ENCODE results near the gene IGSF21. TPM values are rescaled to one million over a fixed set of nuclear protein-coding genes. Genes with fewer than 3 reads are reported as not detected.

IGSF21 gene
- total and polyA plus RNA-seq, 2 of the 8 experiments (the other 6 are each of a cell fraction or from before 2014, with no cell fraction given) = 22.5 to 28.5 TPM

GRCh38 chr1:18256282-18257235 is 149.0 kb downstream of the IGSF21 start (continued):
- peak; percentile 45; the same call in 1 of the 2 replicates for TF ChIP-seq GABPA (IDR thresholded peaks at IDR 0.05; ENCODE audit: borderline replicate concordance, insufficient read depth, low read length)
- no peak for TF ChIP-seq HDAC6 (IDR thresholded peaks at IDR 0.05; ENCODE audit: low read depth, low read length)
- TF ChIP-seq EP300 (IDR thresholded peaks at IDR 0.05; ENCODE audit: borderline replicate concordance in 1 of 2, low read depth in 2 of 2, low read length in 2 of 2) = no peak
- TF ChIP-seq CHD1 (IDR thresholded peaks at IDR 0.05; ENCODE audit: low read depth, low read length) = no peak
- TF ChIP-seq E2F6 (IDR thresholded peaks at IDR 0.05) = no peak
- TF ChIP-seq KDM5A (IDR thresholded peaks at IDR 0.05; ENCODE audit: low read length) = no peak
- TF ChIP-seq SAP30 (IDR thresholded peaks at IDR 0.05; ENCODE audit: insufficient read depth, insufficient replicate concordance, low read length) = peak; percentile 78
- no peak for TF ChIP-seq YY1 (IDR thresholded peaks at IDR 0.05; ENCODE audit: low read depth, low read length)
- no peak for TF ChIP-seq MAX (IDR thresholded peaks at IDR 0.05)
- TF ChIP-seq POU5F1 (IDR thresholded peaks at IDR 0.05; ENCODE audit: low read depth, low read length) = no peak
- no peak for TF ChIP-seq RXRA (IDR thresholded peaks at IDR 0.05; ENCODE audit: insufficient read depth, low read depth, low read length)
- TF ChIP-seq KDM4A (IDR thresholded peaks at IDR 0.05; ENCODE audit: low read depth, low read length, severe bottlenecking) = no peak
- no peak for TF ChIP-seq ATF2 (IDR thresholded peaks at IDR 0.05; ENCODE audit: low read length)
- no peak for TF ChIP-seq CREB1 (IDR thresholded peaks at IDR 0.05)
- no peak for TF ChIP-seq TEAD4 (IDR thresholded peaks at IDR 0.05; ENCODE audit: low read depth, low read length)
- TF ChIP-seq RFX5 (IDR thresholded peaks at IDR 0.05; ENCODE audit: borderline replicate concordance, low read depth, low read length) = no peak
- TF ChIP-seq TAF7 (optimal IDR thresholded peaks at IDR 0.05; ENCODE audit: borderline replicate concordance, low read depth, low read length) = no peak
- TF ChIP-seq ASH2L (IDR thresholded peaks at IDR 0.05; ENCODE audit: low read length) = no peak
- TF ChIP-seq BACH1 (IDR thresholded peaks at IDR 0.05; ENCODE audit: low read length) = no peak
- TF ChIP-seq GTF2F1 (IDR thresholded peaks at IDR 0.05; ENCODE audit: borderline replicate concordance, low read depth, low read length) = no peak
- TF ChIP-seq CBX8 (IDR thresholded peaks at IDR 0.05; ENCODE audit: borderline replicate concordance, low read depth, low read length) = no peak
